Stimulated activated CD4-positive, alpha-beta T cell treated with anti-CD3 and anti-CD28 coated beads, TNF-alpha, amount 100 ng/mL, for 4 hours (primary cell): ENCODE measurements around the gene KCNK1.

Experiments used
- DNase-seq, 3 experiments: peaks; one replicate each; pipeline ENCODE4 v3.0.0-alpha.2; 2020; ENCODE audit warnings: low read depth in 3 of 3

Gene KCNK1

DNA sequence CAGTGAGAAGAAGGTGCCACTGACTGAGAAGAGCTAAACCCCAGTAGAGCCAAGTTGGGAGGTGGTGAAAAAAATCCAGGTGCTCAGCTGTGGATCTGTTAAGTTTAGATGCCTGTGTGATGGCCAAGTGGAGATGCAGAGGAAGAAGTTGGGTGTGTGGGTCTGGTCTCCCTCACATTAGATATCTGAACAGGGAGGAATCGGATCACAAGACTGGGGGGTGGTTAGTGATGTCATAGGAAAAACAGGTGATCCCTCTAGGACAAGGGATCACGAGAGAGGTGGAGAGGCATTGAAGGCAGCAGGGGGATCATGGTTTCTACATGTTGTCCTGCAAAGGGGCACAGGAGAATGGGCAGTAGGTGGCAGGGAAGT, 22.6 kb downstream of the KCNK1 start:
- no peak for DNase-seq

DNA sequence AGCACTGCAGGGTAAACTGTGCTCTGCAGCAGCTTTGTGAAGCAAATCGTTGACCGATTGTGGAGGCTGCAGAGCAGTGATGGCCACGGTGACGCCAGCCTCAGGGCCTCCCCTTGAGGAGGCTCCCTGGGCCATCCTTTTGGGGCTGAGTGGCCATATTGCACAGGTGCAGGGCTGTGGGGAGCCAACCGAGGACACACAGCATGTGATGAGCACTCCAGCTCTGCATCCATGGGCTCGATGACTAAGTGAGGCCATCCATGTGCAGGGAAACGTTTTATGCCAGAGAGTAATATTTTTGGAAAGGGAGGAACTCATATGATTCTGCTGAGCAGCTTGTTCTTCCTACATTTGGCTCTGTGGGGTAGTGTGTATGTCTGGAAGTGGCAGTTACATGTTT, 24.6 kb downstream of the KCNK1 start:
- DNase-seq = no peak

DNA sequence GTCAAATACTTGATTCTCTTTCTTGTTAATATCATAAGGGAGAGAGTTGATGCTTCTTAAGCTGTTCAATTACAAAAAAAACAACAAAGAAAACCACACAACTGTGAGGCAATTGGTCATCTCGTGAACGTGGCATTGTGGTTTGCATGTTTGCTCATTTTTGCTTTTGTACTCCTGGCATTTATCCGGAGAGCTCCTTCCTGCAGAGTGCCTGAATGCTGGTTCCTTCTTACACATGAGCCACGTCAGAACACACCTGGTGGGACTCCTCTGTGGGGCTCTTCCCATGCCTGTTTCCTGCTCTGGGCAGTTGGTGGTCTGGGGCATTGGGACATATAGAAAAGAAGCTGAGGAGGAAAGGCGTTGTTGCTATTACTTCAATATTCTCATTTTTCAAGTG, 25.7 kb downstream of the KCNK1 start:
- DNase-seq = no peak

DNA sequence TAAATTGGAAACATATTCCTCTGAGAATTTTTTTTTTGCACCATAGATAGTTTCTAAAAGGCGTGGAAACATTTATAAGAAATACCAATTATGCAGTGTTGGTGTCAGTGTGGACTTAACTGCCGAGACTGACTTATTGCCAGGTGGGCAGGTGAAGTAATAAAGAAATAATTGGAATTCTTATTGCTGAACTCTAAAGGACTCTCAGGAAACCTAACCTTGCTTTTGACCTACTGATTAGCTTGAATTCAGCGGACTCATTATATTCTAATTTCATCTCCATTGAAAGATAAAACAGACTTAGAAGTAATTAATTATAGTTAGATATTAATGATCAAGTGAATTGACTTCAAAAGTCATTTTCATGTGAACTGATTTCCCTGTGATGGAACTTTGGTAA, 26.3 kb downstream of the KCNK1 start:
- DNase-seq = no peak

DNA sequence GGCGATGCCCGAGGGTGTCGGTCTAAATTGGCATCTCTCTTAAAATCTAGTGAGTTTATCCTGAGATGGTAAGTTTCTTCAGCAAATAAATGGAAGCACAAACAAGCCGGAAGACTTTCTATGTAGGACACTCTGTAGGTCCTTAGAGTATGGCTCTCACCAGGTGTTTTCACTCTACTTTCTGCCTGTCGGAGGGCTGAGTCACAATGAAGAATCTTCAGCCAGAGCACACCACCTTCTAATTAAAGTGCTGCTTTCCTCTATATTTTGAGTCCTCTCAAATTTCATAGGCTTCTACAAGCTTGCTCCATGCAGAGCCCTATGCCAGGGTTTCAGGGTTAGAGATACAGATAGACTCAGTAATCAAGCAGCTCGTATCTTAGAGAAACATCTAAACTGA, 27.1 kb downstream of the KCNK1 start:
- DNase-seq = no peak

DNA sequence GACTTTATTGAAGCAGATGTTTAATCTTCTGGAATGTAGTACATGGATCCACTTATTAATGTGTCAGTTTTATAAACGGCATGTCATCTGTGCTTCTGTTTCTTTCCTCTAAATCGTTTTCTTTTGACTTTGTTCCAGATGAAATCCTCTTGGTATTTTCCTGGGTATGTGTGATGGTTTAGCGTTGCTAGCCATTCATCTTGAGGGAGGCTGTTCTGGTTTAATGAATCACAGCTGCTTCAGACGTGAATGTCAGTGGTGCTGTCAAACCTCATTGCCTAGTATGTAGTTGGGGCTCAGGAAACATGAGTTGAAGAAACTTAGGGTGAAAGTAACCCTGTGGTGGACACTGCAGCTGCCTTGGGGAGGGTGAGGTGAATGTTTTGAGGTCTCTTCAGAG, 33.2 kb downstream of the KCNK1 start:
- DNase-seq = no peak

DNA sequence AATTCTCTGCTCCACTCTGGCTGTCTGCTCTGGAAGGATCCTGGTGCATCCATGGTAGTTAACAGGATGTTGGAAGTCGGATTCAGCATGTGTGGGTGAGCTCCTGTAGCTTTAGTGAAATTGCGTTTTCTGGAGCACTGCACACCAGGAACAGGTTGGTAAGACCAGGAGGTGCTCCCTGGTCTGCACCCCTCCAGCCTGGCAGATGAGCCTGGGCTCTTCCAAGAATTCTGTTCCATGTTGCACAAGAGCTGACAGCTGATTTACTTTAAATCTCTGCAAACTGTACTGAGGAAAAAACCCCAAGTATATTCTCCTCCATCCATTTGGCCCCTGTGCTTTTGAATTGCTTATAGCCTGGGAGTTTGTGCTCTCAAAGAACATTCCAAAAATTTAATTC, 33.7 kb downstream of the KCNK1 start:
- no peak for DNase-seq

DNA sequence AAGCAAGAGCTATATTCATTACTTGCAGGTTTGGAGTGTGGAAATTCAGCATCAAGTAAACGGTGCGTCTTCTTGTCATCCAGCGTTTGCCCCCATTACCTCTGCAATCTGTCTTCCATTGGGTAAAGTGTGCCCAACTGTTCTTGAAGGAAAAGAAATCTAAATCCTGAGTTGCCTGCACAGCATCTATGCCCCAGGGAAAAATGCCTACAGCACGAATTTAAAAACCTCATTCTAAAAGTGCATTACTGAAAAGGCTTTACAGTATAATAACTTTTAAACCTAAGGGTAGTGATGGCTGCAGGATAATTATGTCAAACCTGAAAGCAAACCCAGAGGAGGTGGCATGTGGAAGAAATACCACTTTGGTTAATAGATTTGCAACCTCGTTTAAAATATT, 37.2 kb downstream of the KCNK1 start:
- DNase-seq = no peak

DNA sequence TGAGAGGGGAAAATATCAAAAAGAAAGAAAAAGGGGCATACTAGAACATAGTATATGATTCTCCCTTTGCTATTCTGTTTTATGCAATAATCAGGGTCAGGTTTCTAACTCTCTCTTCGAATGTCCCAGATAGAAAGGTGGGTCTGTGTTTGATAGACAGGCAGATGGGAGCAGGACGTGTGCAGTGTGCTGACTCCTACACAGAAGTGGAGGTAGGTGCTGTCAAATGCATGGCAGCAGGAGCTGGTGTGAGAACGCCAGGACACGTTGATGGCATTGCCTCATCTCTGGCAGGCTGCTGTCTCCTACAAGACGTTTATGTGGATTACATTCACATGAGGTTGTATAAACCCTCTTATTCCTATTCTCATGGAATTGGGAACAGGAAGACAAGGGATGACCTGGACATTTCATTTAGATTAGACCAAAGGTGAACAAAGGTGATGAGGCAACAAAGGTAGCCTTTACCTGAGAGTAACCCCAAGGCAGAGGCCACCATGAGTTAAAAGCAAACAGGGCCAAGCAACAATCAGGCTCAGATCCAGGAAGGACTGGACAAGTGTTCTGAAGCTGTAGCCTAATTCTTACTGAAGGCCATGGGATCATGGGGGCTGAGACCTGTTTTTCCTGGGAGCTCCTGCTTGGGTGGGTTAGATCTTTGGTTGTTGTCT, 37.8 kb downstream of the KCNK1 start:
- DNase-seq = no peak

DNA sequence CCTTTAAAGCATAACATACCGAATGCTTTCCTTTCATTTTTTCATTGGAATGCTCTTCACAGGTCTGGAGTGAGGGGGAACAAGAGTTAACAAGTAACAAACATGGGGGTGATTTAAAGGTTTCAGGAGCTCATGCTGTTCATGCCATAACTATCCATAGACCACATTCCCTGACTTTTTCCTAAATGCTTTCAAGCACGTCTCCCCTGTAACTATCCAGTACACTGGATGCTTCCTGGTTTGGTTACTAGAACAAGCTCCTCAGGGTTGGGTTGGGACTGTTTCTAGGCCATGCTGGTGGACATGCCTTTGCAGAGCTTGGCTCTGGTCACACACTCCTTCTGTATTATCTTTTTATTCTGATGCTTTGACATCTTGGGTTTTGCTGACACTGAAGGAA, 38.6 kb downstream of the KCNK1 start:
- DNase-seq = no peak

DNA sequence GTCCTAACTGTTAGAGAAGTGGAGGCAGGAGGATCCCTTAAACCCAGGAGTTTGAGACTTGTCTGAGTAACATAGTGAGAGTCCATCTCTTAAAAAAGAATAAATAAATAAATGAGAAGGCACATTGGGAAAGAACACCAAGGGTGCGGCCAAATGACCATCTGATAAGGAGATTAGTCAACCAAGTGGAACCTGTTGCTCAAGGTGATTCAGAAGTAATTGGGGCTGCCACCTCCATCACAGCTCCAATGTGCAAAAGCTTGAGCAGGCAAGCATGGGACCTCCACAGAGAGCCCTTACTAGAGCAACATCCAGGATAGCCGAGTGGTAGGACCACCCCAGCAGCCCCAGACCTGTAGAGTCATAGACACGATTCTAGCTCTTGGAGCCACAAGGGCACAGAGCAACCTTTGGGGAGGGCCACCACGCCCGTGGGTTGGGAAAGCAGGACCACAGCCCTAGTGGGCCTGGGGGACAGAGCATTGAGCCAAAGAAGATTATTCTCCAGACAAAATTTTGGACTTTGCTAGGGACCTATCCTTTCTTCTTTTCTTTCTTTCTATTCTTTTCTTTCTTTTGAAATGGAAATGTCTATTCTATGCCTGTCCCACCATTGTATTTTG, 40.9 kb downstream of the KCNK1 start:
- DNase-seq = no peak

DNA sequence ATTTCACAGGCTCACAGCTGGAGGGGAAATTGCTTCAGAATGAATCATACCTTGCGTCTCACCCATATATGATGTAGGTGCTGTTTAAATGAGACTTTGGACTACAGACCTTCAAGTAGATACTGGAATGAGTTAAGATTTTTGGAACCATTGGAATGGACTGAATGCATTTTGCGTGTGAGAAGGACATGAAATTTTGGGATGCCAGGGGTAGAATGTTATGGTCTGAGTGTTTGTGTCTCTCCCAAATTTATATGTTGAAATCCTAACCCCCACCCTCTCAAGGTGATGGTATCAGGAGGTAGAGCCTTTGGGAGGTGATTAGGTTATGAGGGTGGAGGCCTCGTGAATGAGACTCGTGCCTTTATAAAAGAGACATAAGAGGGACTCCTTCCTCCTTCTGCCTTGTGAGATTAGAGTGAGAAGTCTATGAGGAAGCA, 41.4 kb downstream of the KCNK1 start:
- DNase-seq = no peak

DNA sequence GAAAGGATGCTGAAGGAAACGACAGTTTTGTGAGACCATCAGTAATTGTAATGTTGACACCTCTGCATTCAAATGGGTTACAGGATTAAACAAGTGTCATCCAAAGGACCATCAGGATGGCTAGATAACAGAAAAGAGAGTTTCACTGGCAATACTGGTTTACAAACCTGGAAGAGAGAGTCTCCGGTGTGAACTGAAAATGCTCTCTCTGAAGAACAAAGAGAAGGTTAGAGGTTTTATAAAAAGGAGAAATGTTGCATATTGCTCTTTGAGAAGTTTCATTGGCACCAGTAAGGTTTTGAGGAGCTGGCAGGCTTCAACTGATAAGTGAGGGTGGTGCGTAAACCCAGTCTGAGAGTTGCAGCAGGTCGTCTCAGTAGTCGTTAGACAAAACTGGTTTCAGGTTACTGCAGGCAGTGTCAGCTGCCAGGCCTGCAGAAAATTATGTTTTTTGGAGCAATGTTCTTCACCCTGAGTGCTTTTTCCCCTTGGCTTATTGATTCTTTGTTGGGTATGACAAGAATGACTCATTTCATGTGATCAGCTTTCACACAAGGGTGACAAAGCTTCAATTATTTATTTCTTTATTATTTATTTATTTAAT, 42.2 kb downstream of the KCNK1 start:
- DNase-seq = no peak

DNA sequence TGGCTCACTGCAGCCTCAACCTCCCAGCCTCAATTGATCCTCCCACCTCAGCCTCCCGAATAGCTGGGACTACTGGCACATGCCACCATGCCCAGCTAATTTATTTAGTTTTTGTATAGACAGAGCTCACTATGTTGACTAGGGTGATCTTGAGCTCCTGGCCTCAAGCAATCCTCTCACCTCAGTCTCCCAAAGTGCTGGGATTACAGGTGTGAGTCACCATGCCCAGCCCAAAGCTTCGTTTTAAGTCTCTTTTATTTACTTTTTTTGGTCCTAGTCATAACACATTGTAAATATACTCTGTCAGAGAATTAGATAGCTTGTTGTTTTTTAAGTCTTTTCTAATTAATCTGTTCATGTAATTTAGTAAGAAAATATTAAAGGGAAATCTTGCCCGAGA, 42.8 kb downstream of the KCNK1 start:
- DNase-seq = no peak

DNA sequence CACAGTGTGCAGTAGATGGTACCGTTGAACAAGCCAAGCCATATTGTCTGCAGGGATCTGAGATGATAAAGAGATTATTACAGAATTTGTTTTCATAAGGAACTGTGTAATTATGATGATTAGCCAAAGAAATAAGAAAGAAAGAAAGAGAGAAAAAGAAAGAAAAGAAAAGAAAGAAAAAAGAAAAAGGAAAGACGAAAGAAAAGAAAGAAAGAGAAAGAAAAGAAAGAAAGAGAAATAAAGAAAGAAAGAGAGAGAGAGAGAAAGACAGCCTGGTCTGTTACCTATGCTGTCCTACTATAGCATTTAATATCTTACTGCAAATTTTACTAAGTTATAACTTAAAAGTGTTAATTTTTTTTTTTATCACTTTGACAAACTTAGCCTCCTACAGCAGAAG, 43.6 kb downstream of the KCNK1 start:
- no peak for DNase-seq

DNA sequence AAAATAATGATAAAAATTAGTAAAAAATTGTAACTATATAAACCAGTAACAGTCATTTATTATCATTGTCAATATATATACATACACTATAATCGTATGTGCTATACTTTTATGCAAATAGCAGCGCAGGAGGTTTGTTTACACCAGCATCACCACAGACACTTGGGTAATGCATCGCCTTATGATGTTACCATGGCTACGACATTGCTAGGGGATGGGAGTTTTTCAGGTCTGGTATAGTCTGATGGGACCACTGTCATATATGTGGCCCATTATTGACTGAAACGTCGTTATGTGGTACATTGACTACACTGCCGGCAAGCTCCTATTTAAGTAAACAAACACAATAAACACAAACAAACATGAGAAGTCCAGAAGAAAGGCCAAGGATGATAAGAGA, 45.6 kb downstream of the KCNK1 start:
- no peak for DNase-seq

DNA sequence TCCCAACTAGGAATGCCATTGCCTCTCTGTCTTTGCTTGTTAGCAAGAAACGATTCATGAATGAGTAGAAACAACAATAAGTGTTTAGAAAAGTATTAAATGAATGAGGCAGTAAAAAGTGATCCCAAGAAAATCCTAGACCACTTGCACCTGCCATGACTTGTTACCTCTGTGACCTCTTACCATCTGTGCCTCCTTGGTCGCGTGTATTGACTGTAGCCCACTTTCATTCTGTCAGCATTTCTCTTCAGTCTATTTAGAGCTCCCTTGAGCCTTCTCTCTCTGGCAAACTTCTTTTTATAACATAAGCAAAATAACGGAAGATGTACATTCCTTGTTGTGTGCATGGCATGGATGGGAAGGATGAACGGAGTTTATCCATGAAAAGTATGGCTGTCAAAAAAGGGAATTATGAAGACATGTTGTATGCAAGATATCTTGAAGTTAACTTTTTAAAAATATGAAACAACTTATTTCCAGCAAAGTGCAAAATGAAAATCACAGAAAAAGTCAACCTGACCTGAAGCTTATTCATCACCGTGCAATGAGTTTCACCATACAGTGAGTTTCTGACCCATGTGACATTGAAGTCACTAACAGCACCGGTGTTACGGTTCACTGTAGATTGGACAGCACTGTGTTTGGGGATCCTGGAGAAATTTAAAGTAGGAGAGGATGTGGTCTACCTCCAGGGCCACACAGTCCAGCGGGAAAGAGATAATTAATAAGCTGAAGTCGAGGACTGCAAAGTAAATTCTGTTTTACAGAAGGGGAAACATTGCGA, 47.7 kb downstream of the KCNK1 start:
- no peak for DNase-seq

DNA sequence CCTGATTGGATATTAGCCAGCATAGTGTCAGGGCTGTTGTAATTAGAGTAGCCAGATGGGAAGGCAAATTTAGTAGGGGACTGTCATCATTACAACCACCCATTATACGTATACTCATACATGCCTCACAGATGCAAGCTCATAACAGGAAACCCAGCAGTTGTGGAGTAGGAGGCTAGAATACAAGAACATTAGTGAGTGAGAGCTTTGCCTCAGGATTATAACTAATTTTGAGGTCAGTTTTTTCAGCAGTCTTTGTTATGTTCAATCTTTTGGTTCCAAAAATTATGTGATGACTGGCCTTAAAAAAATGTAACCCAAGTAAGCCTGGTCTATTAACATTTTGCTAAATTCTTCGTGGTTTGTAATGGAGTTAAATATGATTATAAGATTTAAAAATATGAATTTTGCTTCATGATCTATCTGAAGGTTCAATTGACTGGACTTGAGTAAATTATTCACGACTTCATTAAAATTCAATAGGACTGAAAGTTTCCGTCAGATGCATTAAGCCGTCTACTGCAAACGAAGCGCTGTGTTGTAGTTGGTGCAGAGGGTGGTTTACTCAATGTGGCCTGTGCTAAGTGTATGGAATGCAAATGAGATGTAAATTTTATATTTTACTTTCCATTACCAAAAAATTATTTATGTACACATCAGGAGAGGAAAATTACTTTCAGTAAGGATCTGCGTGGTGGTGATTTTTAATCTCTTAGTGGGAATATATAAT, 48.8 kb downstream of the KCNK1 start:
- no peak for DNase-seq

DNA sequence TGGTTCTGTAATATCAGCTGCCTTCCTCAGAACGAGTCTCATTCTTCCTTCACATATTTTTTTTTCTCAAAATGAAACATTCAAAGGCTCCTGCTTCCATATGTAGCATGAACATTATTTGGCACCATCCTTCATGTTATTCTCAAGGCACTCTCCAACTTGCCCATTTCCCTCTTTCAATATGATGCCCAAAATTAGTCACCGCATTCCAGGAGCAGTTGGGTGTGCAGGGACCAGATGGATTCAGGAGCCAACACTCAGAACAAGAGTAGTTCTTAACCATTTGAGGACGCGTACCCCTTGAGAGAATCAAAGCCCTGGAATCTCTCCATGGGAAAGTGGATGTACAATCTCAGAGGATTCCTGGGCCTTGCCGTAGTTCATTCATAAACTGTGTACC, 50.3 kb downstream of the KCNK1 start:
- no peak for DNase-seq

DNA sequence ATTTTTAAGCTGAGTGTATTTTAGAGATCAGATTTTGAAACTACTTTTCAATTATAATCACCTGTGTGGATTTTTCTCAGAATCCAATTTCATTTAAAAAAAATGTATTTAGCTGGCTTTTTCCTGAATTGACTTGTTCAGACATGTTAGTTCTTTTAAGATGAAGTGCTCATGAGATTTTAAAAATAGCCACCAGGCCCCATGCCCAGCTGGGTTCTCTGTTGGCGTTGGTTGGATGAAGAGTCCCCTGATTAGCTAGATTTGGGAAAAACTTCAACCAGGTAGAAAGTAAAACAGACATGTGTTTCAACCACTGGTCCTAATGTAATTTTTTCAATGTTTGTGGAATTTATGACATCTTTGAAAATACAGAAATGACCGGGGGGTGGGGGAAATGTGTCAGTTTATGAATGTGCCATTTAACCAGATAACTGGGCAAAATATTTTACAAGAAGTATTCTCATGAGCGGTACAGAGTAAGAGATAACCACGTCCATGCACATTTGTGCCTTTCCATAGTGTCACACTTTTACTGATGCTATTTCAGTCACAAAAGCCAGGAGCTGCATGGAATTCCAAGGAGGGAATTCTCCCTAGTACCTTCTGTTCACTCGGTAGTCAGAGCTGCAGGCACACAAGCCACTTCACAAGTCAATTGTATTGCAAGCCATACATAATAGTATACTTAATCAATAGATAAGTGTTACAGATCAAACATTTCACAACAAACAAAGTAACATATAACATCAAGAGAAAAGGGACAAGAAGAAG, 51.1 kb downstream of the KCNK1 start:
- DNase-seq = no peak

DNA sequence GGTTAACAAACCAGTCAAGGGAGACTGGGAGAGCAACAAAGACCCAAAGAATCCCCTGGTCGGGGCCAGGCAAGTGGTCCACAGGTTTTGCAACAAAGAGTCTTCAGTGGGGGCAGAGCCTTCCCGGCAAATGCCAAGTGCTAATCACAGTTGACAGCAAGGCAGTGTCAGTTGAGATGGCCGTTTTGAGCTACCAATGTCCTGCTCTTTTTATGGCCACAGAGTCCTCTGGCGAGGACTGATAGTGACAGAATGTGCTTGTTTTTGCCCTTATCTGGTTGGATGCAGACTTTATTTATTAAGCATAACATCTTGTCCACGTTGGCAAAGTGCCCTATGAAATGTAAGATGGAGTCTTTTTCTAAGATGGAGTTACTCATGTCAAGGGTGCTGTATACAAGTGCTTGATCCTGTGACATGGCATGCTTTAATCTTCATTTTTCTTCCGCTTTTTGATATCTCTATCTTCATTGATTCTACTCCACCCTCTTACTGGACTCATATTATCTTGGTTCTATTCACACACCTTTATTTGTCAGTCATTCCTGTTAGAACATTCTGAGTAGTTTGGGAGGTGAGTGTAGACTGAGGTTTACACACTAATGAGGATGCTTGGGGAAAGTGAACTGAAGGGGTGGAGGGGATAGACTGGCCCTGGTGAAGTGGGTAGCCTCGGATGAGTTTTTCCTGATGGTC, 51.8 kb downstream of the KCNK1 start:
- DNase-seq = no peak
